GM18526 (cell line): Measurements from ENCODE around the gene OMP.

Experiments
- POLR2A ChIP-seq: IDR thresholded peaks from 3 replicates; pipeline ENCODE4 v1.6.1; 2011; ENCODE audit not compliant: insufficient read length; ENCODE audit errors: extremely low read depth

Gene OMP

DNA sequence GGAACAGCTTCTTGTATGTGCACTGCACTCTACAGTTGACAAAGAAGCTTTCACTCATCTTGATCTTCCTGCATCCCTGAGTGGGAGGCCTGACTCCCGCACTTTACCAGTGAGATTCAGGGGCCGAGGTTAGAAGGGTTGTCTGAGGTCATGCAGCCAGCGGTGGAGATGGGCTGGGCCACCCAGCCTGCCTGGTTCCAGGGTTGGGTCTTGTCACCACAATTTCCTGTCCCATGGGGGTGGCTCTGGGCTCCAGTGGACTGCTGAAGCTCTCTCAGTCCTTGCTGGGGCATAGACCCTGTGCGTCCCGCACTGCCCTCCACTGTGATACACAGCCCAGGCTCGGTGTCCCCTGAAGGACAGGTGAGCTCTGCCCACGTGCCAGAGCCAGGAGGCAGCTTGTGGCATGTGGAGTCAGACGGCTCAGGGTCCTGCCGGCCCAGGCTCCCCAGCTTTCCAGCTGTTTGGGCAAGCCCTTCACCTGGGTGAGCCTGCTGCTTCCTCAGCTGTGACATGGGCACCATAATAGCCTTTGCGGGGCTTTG, 18.5 kb downstream of the OMP start:
- TF ChIP-seq POLR2A, result no peak

DNA sequence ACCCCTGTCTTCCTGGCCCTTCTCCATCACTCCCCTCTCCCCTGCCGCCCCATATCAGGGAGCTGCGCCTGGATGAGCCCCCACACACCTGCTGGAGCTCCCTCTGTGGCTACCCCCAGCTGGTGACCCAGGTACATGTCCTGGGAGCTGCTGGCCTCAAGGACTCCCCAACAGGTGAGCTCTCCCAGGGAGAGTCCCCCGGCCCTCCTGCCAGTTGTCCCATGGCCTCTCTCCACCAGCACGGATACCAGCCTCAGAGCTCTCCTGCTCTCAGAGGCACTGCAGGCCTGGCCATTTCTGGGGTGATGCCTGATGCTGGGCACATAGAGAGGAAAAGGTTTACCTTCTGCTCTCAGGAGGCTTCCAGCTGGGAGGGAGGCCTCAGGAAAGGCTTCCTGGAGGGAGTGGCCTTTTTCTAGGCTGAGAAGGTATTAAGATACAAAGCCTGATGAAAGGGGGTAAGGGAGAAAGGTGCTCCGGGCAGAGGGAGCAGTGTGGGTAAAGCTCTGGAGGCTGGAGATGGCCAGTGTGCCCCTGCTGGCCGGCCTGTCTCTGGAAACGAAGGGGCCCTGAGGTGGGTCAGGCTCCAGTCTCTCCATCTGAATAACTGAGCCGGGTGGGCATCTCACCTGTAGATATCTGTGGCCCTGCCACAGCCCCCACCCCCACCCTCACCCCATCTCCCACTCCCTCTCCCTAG, 19.4 kb downstream of the OMP start:
- TF ChIP-seq POLR2A, result no peak

DNA sequence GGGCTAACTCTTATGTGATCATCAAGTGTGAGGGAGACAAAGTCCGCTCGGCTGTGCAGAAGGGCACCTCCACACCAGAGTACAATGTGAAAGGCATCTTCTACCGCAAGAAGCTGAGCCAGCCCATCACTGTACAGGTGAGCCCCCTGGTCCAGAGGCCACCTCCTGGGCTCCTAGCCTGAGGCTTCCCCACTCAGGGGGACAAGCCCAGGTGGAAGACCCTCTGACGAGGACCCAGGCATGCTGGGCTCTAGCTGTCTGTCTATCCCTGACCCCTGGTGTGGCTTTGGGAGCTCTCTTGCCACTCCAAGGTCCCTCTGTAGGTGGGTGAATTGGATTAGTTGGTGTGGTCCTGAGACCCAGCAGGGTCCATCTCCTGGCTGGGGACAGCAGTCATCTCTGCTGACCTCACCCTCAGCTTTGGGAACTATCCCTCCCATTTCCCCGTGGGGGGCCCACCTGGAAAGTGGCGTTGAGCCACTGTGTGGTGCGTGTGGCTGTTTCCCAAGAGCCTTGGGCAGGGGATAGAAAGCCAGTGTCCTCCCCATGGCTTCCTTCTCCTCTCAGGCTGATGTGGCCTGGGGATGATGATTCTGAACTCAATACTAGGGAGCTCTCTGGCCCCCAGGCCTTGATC, 20.1 kb downstream of the OMP start:
- TF ChIP-seq POLR2A, result no peak

DNA sequence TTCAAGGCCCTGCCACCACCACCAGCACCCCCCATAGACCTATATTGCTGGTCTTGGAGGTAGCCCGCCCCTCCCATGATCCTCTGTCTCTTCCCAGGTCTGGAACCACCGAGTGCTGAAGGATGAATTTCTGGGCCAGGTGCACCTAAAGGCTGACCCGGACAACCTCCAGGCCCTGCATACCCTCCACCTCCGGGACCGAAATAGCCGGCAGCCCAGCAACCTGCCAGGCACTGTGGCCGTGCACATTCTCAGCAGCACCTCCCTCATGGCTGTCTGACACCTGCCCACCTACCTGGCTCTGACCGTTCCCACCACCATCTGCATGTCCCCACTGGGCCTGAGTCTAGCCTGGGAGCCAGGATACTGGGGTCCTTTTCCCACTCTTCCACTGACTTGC, 21.0 kb downstream of the OMP start:
- no peak for TF ChIP-seq POLR2A

DNA sequence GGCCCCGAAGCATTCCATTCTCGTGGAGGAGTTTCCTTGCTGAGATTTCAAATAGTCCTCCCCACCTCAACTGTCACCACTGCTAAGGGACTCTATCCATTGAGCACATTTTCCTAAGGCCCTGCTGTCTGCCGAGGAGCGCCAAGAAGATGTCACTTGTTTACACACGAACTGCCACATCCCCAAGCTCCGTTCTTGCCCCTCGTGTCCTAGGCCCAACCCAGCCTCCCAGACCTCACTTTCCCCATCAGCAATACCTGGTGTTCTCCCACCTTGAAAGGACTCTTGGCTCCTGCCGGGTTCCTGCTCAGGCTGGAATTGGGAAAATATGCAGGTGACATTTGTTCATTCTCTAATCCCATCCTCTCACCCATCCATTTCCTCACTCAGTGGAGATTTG, 21.4 kb downstream of the OMP start:
- no peak for TF ChIP-seq POLR2A

DNA sequence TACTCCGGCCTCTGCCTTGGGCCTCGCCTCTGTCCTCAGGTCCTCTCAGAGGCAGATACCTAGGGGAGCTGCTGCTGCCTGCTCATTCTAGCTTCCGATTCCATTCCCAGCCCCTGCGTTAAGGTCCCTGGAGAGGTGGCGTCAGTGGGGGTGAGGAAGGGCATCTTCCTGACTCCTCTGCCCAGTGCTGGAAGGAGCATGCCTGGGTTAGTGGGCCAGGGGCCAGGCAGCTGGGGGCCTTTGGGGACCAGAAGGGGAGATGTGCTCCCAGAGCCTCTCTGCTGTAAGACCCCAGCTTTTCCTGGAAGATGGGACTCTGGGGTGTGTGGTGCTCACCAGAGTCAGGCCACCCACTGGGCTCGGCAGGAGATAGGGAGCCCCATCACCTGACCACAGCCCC, 21.8 kb downstream of the OMP start:
- no peak for TF ChIP-seq POLR2A

DNA sequence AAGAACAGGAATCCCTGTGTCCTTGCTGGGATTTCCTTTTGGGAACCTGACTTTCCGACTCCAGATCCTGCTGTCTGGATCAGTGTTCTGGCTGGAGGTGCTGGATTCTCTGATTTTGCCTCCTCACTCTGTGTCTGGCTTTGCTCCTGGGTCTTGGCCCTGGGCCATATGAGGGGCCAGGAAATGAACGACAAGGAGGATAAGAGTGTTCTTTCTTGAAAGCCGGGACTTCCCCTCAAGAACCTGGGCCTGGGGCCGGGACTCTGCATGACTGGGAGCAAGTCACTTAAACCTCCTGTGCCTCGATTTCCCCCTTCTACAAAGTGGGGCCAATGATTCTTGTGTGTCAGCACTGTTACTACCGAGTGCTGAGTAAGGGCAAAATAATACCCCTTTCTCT, 22.6 kb downstream of the OMP start:
- TF ChIP-seq POLR2A, result no peak

DNA sequence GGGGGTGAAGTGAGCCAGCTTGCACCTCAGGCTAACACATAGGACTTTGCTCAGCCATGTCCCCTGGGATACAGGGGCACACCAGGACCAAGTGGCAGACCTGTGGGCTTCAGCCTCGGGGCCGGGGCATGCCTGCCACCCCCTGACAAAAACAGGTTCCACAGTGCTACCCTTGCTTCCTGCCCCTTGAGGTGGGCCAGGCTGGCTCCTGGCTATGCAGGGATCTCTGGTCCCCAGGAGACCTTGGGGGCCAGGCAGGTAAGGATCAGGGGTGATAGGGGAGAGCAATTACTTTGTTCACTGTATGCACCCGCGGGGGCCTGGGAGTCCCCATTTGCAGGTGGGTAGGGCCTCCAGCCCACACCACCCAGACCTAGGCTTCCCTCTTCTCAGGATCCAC, 23.1 kb downstream of the OMP start:
- no peak for TF ChIP-seq POLR2A

DNA sequence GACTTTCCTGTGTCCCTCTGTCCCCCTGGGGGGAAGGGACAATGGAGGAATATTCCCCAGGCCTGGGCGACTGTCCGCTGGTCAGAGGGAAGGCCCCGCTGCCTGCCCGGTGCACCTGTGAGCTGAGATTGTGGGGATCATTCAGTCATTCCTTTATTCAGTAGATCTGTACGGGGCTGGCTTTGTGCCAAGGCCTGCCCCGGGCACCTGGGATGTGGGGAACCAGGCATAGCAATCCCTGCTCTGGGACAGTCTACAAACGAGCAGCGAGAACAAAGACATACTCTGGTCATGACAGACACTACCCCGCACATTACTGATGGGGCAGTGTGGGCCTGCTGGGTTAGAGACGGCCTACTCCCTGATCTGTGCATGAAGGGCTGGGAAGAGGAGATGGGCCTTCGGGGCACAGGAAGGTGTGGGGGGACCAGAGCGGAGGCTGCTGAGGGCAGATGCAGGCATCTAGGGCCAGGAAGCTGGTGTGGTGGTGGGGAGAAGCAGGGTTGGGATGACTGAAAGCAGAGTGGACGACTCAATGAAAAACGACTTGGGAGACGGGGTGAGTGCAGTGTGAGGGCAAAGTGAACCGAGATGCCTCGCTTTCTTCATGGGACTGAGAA, 23.6 kb downstream of the OMP start:
- no peak for TF ChIP-seq POLR2A

DNA sequence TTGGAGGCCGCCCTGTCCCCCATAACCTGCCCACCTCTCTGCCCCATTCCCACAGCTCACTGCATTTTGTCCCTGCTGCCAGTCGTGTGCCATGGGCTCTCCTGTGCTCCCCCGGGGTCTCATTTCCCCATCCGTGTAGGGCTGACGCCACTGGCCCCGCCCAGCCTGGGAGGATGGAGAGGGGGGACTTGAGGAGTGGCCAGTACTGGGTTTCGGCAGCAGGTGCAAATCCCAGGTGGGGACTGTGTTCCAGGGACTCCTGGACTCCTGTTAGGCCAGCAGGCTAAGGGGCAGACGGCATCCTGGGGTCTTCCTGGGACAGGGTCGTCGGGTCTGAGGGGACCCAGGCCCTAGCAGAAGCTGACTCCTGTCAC, 24.2 kb downstream of the OMP start:
- no peak for TF ChIP-seq POLR2A

DNA sequence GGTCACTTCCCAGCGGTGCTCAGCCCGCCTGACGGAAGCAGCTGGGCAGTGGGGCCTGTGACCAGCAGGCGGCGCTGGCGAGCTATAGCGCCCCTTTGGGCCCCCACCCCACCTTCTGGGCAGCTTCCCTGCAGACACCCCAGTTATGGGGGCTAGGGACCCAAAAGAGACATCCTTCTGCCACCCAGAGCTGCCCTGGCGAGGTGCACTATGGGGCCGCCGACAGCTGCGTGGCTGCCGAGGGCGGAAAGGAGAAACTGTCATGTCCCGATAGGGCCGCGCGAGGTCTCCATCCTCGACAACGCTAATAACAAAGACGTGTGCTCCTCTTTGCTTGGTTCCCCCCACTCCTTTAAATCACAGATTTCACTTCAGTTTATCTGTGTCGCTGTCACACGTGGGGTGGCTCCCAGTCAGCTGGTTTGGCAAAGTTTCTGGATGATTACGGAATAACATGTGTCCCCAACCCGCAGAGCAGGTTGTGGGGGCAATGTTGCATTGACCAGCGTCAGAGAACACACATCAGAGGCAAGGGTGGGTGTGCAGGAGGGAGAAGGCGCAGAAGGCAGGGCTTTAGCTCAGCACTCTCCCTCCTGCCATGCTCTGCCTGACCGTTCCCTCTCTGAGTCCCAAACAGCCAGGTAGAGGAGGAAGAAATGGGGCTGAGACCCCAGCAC, 24.7 kb downstream of the OMP start:
- TF ChIP-seq POLR2A, result no peak

DNA sequence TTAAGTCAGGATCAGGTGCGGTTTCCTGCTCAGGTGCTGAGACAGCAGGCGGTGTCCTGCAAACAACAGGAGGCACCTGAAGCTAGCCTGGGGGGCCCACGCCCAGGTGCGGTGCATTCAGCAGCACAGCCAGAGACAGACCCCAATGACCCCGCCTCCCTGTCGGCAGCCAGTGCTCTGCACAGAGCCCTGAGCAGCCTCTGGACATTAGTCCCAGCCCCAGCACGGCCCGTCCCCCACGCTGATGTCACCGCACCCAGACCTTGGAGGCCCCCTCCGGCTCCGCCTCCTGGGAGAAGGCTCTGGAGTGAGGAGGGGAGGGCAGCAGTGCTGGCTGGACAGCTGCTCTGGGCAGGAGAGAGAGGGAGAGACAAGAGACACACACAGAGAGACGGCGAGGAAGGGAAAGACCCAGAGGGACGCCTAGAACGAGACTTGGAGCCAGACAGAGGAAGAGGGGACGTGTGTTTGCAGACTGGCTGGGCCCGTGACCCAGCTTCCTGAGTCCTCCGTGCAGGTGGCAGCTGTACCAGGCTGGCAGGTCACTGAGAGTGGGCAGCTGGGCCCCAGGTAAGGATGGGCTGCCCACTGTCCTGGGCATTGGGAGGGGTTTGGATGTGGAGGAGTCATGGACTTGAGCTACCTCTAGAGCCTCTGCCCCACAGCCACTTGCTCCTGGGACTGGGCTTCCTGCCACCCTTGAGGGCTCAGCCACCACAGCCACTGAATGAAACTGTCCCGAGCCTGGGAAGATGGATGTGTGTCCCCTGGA, 25.5 kb downstream of the OMP start, which contains the start of gene MYO7A:
Gene MYO7A (plus strand): TSS at position 327 of the 772 bp plus-strand sequence. CDS start 2,389 bp downstream, outside the sequence.
- no peak for TF ChIP-seq POLR2A

DNA sequence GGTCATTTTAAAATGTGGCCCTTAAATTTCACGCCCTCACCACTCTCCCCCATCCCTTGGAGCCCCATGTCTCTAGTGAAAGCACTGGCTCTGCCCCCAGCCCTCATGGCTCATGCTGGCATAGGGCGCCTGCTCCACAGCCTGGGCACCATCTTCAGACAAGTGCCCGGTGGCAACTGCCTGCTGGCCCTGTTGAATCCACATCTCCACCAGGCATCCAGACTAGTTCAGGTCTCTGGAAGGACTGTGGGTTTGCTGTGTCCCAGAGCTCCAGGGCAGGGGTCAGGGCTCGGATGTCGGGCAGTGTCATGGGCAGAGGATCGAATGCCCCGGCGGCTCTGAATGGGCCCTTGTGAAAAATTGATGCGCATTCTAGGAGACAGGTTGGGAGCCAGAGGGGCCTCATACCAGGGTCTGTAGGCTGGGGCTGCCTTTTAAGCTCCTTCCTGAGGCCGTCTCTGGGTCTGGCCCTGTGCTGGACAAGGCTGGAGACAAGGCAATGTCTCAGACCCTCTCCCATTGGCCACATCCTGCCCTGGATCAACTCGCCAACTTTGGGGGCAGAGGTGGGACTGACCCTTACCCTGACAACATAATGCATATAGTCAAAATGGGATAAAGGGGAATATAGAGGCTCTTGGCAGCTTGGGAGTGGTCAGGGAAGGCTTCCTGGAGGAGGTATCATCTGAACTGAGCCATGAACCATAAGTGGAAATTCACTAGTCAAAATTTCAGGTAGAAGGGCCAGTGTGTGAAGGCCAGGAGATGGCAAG, 26.6 kb downstream of the OMP start:
- no peak for TF ChIP-seq POLR2A
